Measurements from ENCODE around the gene ZNF835. TPM values are rescaled to one million over a fixed set of nuclear protein-coding genes. Genes with fewer than 3 reads are reported as not detected.

ZNF835 gene
- total RNA-seq, 2 donors from 2014 or later, result 4.0 to 4.2 TPM

DNA sequence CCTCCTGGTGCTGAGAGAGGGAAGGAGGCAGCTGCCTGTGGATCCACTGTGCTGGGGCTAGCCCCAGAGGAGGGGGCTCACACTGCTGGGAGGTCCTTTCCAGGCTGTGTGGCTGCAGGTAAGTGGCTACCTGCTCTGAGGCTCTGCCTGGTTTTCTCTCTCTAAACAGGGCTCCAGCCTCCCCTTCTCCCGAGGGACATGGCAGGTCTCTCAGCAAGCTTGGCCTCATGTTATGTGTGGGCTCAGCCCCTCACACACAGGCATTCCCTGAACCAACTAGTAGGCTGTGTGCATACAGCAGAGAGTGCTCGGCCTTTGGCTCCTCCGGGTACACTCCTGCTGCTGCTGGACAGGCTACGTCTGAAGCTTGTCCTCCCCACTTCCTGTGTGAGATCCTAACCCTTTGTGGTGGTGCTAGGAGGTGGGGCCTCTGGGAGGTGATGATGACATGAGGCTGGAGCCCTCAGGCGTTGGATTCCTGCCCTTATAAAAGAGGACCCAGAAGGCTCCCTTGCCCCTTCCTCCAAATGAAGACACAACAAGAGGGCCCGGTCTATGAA lies 4.2 kb downstream of the ZNF835 start:
- intact Hi-C loops (cut with DNase I), result no loop called here
- WGBS, 2 donors, result 77 to 83% methylated on average over 5 to 6 of the region's 6 CpGs
- Histone ChIP-seq H3K36me3 (replicated peaks in 1 of 2; ENCODE audit: insufficient read depth in 1 of 2, low read depth in 2 of 2) (no peaks in the 10 kb centered on the region), H3K9me3 (peaks cover 0 to 6% (median 0%) of the 10 kb centered on the region in 3 donors), H3K27ac (no peak overlapping the region), H3K4me1 (peaks cover 10% of the 10 kb centered on the region), H3K4me3 (no peak overlapping the region), H3K27me3 (no peaks in the 10 kb centered on the region)
- DNase-seq (no peak), ATAC-seq (no peak)
- no peak for TF ChIP-seq POLR2A (IDR thresholded peaks at IDR 0.05)
- TF ChIP-seq, protein P1, sequence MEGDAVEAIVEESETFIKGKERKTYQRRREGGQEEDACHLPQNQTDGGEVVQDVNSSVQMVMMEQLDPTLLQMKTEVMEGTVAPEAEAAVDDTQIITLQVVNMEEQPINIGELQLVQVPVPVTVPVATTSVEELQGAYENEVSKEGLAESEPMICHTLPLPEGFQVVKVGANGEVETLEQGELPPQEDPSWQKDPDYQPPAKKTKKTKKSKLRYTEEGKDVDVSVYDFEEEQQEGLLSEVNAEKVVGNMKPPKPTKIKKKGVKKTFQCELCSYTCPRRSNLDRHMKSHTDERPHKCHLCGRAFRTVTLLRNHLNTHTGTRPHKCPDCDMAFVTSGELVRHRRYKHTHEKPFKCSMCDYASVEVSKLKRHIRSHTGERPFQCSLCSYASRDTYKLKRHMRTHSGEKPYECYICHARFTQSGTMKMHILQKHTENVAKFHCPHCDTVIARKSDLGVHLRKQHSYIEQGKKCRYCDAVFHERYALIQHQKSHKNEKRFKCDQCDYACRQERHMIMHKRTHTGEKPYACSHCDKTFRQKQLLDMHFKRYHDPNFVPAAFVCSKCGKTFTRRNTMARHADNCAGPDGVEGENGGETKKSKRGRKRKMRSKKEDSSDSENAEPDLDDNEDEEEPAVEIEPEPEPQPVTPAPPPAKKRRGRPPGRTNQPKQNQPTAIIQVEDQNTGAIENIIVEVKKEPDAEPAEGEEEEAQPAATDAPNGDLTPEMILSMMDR (IDR thresholded peaks at IDR 0.05), result no peak

- H3K9me3 ChIP-seq, result peaks cover 0 to 6% (median 0%) of the 10 kb centered on the region in 3 donors
- no peaks in the 10 kb centered on the region for H3K27me3 ChIP-seq
- ATAC-seq (no peak), DNase-seq (no peak)
- H3K27ac ChIP-seq, result no peak overlapping the region
- H3K4me1 ChIP-seq, result no peaks in the 10 kb centered on the region
- intact Hi-C loops (cut with DNase I), result no loop called here
- no peaks in the 10 kb centered on the region for H3K36me3 ChIP-seq (replicated peaks in 1 of 2; ENCODE audit: insufficient read depth in 1 of 2, low read depth in 2 of 2)
- TF ChIP-seq POLR2A (IDR thresholded peaks at IDR 0.05), result no peak
- TF ChIP-seq, protein P1 (IDR thresholded peaks at IDR 0.05), result no peak
- no peak overlapping the region for H3K4me3 ChIP-seq
- 89 to 95% methylated on average over 10 to 41 of the region's 43 CpGs for WGBS, 2 donors
Measured at GRCh38 chr19:56664511-56664910, 7.0 kb downstream of the ZNF835 start.

DNA sequence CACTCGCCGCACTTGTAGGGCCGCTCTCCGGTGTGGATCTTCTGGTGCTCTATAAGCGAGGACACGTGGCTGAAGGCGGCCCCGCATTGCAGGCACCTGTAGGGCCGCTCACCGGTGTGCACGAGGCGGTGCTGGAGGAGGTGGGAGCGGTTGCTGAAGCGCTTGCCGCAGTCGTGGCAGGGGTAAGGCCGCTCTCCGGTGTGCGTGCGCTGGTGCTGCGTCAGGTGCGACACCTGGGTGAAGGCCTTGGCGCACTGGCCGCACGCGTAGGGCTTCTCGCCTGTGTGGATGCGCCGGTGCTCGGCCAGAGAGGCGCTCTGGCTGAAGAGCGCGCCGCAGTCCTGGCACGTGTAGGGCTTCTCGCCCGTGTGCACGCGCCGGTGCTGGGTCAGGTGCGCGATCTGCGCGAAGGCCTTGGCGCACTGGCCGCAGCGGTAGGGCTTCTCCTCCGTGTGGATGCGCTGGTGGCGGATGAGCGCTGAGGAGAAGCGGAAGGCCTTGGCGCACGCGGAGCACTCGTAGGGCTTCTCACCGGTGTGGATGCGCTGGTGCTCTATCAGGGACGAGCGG lies 7.5 kb downstream of the ZNF835 start:
- DNase-seq (no peak), ATAC-seq (no peak)
- TF ChIP-seq, protein P1 (IDR thresholded peaks at IDR 0.05), result no peak
- TF ChIP-seq POLR2A (IDR thresholded peaks at IDR 0.05), result no peak
- H3K27ac ChIP-seq, result no peak overlapping the region
- intact Hi-C loops (cut with DNase I), result no loop called here
- no peaks in the 10 kb centered on the region for H3K36me3 ChIP-seq (replicated peaks in 1 of 2; ENCODE audit: insufficient read depth in 1 of 2, low read depth in 2 of 2)
- H3K4me1 ChIP-seq, result no peaks in the 10 kb centered on the region
- peaks cover 0 to 6% (median 0%) of the 10 kb centered on the region in 3 donors for H3K9me3 ChIP-seq
- no peaks in the 10 kb centered on the region for H3K27me3 ChIP-seq
- no peak overlapping the region for H3K4me3 ChIP-seq
- WGBS, 2 donors, result 90 to 93% methylated on average over 49 to 55 of the region's 60 CpGs

GRCh38 chr19:56661248-56661647 lies 10.3 kb downstream of the ZNF835 start:
- Histone ChIP-seq H3K9me3 (peaks cover 0 to 6% (median 0%) of the 10 kb centered on the region in 3 donors), H3K27me3 (no peaks in the 10 kb centered on the region), H3K4me1 (no peaks in the 10 kb centered on the region), H3K36me3 (replicated peaks in 1 of 2; ENCODE audit: insufficient read depth in 1 of 2, low read depth in 2 of 2) (no peaks in the 10 kb centered on the region), H3K4me3 (no peak overlapping the region), H3K27ac (no peak overlapping the region)
- 90 to 91% methylated on average over 3 of the region's 3 CpGs for WGBS, 2 donors
- no peak for TF ChIP-seq POLR2A (IDR thresholded peaks at IDR 0.05)
- TF ChIP-seq, protein P1 (IDR thresholded peaks at IDR 0.05), result no peak
- ATAC-seq (no peak), DNase-seq (no peak)
- intact Hi-C loops (cut with DNase I), result no loop called here

All from body of pancreas (tissue), 4 donors.